Endothelial cell of umbilical vein (primary cell): ENCODE results near the gene C4orf50.

Experiments used
- CTCF ChIP-seq, 2 donors: IDR thresholded peaks; 1 replicate in 1 of 2; 2 replicates in 1 of 2; pipeline ENCODE4 v1.5.1; 2011; ENCODE audit warnings: low read length in 2 of 2, mild to moderate bottlenecking in 2 of 2, moderate library complexity in 2 of 2, control low read depth in 1 of 2, inconsistent platforms in 1 of 2, low read depth in 1 of 2; ENCODE audit not compliant: insufficient read depth in 1 of 2; ENCODE audit errors: extremely low read depth in 1 of 2
- POLR2A ChIP-seq: IDR thresholded peaks from 2 replicates; pipeline ENCODE4 v1.6.1; 2012; ENCODE audit warnings: low read depth, mild to moderate bottlenecking, control low read depth, low read length

GRCh38 chr4:5932035-5932568 lies 86.1 kb downstream of the C4orf50 start:
- TF ChIP-seq POLR2A (no peak), CTCF (IDR thresholded peaks at IDR 0.05; ENCODE audit: extremely low read depth in 1 of 2, insufficient read depth in 1 of 2, low read depth in 1 of 2, low read length in 2 of 2) (no peak)
